GM18861 (cell line): Measurements from ENCODE around the gene ZFYVE21.

Experiments used
- ATAC-seq: cut with Tn5 transposase; IDR thresholded peaks from one replicate; pipeline ENCODE4 v1.9.1; 2021; ENCODE audit not compliant: unreplicated experiment

Gene ZFYVE21

GRCh38 chr14:103715052-103716000 lies at the start of gene ZFYVE21, which contains the start of gene XRCC3:
Gene ZFYVE21, plus strand, starts transcription at chr14:103715810. Its CDS starts 32 bp downstream, at chr14:103715842.
Gene XRCC3, minus strand, starts transcription at chr14:103715451. Its CDS starts 4,364 bp downstream, at chr14:103711087.
- peak; percentile 92 for ATAC-seq

GRCh38 chr14:103667671-103668070 lies 47.9 kb upstream of the ZFYVE21 start:
- ATAC-seq, result no peak

GRCh38 chr14:103668117-103668516 lies 47.5 kb upstream of the ZFYVE21 start:
- no peak for ATAC-seq

GRCh38 chr14:103669370-103669769 lies 46.2 kb upstream of the ZFYVE21 start:
- ATAC-seq, result no peak

- ATAC-seq, result no peak
These were observed 43.7 kb upstream of the ZFYVE21 start for GRCh38 chr14:103671911-103672310.

- no peak for ATAC-seq
These were observed 39.7 kb upstream of the ZFYVE21 start for GRCh38 chr14:103675957-103676356.

GRCh38 chr14:103676881-103677675 lies 38.5 kb upstream of the ZFYVE21 start:
- ATAC-seq, result no peak

GRCh38 chr14:103679351-103679750 lies 36.3 kb upstream of the ZFYVE21 start:
- ATAC-seq, result peak; percentile 60

- ATAC-seq, result no peak
These were observed 34.9 kb upstream of the ZFYVE21 start for GRCh38 chr14:103680491-103681231.

GRCh38 chr14:103683139-103683538 lies 32.5 kb upstream of the ZFYVE21 start:
- ATAC-seq, result no peak

- no peak for ATAC-seq
These were observed 31.1 kb upstream of the ZFYVE21 start for GRCh38 chr14:103684471-103684870.

- no peak for ATAC-seq
These were observed 30.7 kb upstream of the ZFYVE21 start for GRCh38 chr14:103684871-103685270.

- ATAC-seq, result no peak
These were observed 30.1 kb upstream of the ZFYVE21 start for GRCh38 chr14:103685276-103686211.

GRCh38 chr14:103686831-103687485 lies 28.7 kb upstream of the ZFYVE21 start:
- ATAC-seq, result no peak

- ATAC-seq, result no peak
These were observed 27.9 kb upstream of the ZFYVE21 start for GRCh38 chr14:103687712-103688111.

- ATAC-seq, result no peak
These were observed 27.2 kb upstream of the ZFYVE21 start for GRCh38 chr14:103688441-103688840.

- peak; percentile 33 for ATAC-seq
These were observed 26.4 kb upstream of the ZFYVE21 start for GRCh38 chr14:103688906-103689902.

GRCh38 chr14:103690332-103690731 lies 25.3 kb upstream of the ZFYVE21 start:
- no peak for ATAC-seq
